GM18909 (cell line): Measurements from ENCODE around the gene TET3.

Source experiments
- ATAC-seq: cut with Tn5 transposase; IDR thresholded peaks from one replicate; pipeline ENCODE4 v1.9.1; 2021; ENCODE audit warnings: mild to moderate bottlenecking; ENCODE audit not compliant: unreplicated experiment, poor library complexity

Gene TET3

DNA sequence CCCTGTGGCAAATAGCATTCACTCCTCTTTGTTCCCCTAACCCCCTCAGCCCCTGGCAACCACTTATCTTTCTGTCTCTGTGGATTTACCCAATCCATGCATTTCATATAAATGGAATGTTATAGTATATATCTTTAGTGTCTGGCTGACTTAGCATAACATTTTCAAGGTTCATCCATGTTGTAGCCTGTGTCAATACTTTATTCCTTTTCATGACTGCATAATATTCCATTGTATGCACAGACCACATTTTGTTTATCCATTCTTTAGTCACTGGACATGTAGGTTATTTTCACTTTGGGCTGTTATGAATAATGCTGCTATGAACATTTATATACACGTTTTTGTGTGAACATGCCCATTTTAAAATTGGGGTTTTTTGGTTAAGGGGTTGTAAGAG lies 42.8 kb downstream of the TET3 start:
- ATAC-seq: no peak

DNA sequence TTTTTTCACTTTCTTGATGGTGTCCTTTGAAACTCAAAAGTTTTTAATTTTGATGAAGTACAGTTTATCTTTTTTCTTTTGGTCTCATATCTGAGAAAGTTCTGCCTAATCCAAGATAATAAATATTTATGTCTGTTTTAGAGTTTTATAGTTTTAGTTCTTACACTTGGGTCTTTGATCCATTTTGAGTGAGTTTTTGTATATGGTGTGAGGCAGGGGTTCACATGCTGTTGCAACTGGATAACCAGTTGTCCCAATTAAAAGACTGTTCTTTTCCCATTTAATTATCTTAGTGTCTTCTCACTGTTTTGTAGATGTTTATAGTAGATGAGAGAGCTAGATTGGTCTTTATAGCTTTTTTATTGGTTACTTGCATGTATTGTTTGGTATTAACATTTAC lies 43.6 kb downstream of the TET3 start:
- no peak for ATAC-seq

DNA sequence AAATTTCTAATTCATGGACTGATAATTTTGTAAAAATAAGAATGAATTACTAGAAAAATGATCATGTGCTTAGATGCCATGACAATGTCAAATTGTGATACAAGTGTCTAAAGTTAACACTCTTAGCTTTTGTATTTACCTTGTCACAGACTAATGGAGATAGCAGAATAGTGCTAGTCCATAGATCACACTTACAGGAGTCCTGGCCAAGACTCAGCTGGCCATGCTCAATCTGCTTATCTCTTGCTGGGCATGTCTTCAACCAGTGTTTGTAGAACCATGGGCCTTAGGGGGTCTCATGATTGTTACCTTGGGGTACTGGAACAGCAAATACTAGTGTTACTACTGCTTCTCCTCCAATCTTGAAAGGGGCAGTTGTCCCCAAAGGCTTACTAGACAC lies 44.0 kb downstream of the TET3 start:
- ATAC-seq: no peak

DNA sequence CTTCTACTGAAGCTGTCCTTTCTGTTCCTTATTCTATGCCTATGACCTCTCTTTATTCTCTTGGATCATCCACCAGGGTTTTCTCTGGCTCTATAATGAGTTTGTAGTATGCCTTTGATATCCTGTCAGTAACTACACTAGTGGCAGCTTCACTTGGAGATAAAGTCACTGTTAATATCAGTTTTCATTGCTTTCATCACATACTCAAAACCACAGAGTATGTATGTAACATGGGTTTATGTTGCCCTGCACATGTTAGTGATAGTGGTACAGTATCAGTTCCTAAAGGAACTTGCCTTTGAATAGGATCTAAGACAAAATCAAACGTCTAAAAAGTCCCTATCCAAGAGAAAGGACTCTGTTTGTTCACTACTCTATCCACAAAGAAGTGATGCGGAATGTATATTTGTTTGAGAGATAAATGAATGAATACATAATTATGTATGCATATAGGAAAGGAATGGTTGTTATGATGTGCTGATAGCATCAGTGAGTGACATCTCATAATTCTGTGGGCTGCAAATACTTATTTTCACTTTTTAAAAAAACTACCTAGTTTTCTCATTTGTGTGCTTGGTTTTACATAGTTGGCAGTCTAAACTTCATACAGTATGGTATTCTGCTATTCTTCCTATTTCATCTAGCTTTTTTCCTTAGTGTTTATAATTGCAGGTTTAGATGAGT lies 45.1 kb downstream of the TET3 start:
- no peak for ATAC-seq

DNA sequence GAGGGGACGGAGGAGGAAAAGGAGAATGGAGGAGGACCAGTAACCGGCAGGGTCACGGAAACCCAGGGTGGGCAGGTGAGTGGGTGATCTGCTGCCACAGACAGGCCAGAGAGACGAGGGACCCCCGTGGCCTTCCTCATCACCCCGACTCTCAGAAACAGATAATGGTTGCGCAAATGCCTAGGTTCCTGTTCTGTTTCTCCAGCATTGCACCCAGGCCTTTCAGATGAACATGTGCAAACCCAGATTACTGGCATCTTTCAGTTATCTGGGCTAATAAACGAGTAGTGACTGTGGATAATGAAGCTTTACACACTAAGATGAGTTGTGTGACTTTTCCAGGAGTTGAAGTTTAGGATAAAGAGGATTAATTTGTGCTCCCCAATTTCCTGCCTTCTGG lies 46.5 kb downstream of the TET3 start:
- no peak for ATAC-seq

DNA sequence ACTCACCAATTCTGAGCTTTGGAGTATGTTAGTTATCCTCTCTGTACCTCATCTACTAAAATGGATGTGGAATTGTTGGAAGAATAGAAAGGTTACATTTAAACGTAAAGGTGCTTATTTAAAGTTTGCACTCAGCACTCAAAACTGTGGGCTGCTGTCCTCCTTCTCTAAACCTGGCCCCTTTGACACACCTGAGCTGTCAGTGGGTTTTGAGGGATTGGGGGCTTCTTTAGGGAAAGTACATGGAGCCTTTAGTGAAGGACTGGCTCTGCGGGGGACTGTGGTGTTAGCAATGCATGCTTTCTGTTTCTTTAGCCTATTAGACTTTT lies 47.2 kb downstream of the TET3 start:
- no peak for ATAC-seq

DNA sequence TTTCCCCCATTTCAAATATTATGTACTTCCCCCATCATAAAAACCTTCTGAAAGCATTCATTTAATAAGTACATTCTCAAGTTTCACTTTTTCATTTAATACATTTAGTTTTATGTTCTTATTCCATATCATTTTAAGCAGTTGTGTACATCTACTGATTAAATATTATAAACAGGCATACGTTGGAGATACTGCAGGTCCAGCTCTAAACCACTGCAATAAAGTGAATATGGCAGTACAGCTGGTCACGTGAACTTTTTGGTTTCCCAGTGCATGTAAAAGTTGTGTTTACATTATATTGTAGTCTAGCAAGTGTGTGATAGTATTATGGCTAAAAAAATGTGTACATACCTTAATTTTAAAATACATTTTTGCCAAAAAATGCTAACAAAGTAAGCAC lies 48.7 kb downstream of the TET3 start:
- no peak for ATAC-seq
